Fibroblast of pulmonary artery (primary cell): ENCODE measurements around the gene TMPRSS15.

ENCODE experiments used
- DNase-seq: peaks from one replicate; pipeline ENCODE4 v3.0.0-alpha.2; 2010; ENCODE audit warnings: low read depth
- H3K4me3 ChIP-seq: replicated peaks from 2 replicates; pipeline ENCODE4 v1.5.1; 2011; ENCODE audit warnings: low read depth, mild to moderate bottlenecking, control low read depth, low read length, moderate library complexity
- CTCF ChIP-seq: IDR thresholded peaks from 2 replicates; pipeline ENCODE4 v1.5.1; 2011; ENCODE audit warnings: mild to moderate bottlenecking, control low read depth, low read length, inconsistent platforms; ENCODE audit errors: missing control alignments

TMPRSS15 gene

GRCh38 chr21:18228060-18228739 lies 175.4 kb downstream of the TMPRSS15 start:
- TF ChIP-seq CTCF = no peak

GRCh38 chr21:18222346-18222745 lies 181.2 kb downstream of the TMPRSS15 start:
- no peak for DNase-seq
- no peak for TF ChIP-seq CTCF
- no peak overlapping the region for H3K4me3 ChIP-seq

More at GRCh38 chr21:18228060-18228739, 175.4 kb downstream of the TMPRSS15 start:
- no peak overlapping the region for H3K4me3 ChIP-seq
- DNase-seq = no peak

- H3K4me3 ChIP-seq = no peak overlapping the region
- TF ChIP-seq CTCF = no peak
- no peak for DNase-seq
Observed at GRCh38 chr21:18220498-18220897, 183.1 kb downstream of the TMPRSS15 start.
